ENCODE measurements around the gene SLIT3.

DNA sequence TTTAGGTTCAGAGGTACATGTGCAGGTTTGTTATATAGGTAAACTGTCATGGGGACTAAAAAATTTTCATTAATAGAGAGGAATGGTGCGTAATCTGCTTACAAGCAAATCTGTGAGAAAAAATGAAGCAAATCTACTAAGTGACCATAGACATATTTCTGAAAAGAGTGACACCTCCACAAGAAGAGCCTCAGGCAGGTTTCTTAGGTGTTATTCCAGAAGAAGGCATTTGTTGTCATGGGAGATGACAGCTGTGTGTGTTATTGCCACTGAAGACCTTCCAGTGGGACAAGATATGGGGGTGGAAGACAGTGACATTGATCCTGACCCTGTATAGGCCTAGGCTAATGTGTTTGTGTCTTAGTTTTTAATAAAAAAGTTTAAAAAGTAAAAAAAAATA is 652.9 kb downstream of the SLIT3 start:
- TF ChIP-seq, protein P1, sequence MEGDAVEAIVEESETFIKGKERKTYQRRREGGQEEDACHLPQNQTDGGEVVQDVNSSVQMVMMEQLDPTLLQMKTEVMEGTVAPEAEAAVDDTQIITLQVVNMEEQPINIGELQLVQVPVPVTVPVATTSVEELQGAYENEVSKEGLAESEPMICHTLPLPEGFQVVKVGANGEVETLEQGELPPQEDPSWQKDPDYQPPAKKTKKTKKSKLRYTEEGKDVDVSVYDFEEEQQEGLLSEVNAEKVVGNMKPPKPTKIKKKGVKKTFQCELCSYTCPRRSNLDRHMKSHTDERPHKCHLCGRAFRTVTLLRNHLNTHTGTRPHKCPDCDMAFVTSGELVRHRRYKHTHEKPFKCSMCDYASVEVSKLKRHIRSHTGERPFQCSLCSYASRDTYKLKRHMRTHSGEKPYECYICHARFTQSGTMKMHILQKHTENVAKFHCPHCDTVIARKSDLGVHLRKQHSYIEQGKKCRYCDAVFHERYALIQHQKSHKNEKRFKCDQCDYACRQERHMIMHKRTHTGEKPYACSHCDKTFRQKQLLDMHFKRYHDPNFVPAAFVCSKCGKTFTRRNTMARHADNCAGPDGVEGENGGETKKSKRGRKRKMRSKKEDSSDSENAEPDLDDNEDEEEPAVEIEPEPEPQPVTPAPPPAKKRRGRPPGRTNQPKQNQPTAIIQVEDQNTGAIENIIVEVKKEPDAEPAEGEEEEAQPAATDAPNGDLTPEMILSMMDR (IDR thresholded peaks at IDR 0.05; ENCODE audit: low read depth, low read length), result no peak
- no peak for TF ChIP-seq EZH2phosphoT487 (IDR thresholded peaks at IDR 0.05; ENCODE audit: low read depth)
